K562 (cell line): ENCODE results near the gene SERPINA3.

Source experiments
- CTCF ChIP-seq, 3 experiments: IDR thresholded peaks in 2 of 3; conservative IDR thresholded peaks in 1 of 3; 2 replicates each; pipeline ENCODE4 v1.5.1; 2011 to 2012; ENCODE audit warnings: low read length in 3 of 3, mild to moderate bottlenecking in 3 of 3, control low read depth in 2 of 3, improper control_type of control experiment in 1 of 3, inconsistent platforms in 1 of 3, low read depth in 1 of 3, mixed read lengths in 1 of 3, moderate library complexity in 1 of 3; ENCODE audit not compliant: insufficient read depth in 2 of 3
- GTF2F1 ChIP-seq: IDR thresholded peaks from 2 replicates; pipeline ENCODE4 v1.6.1; 2011; ENCODE audit warnings: low read depth, low read length, improper control_type of control experiment
- HCFC1 ChIP-seq: IDR thresholded peaks from 2 replicates; pipeline ENCODE4 v1.6.1; 2012; ENCODE audit warnings: low read depth, low read length, improper control_type of control experiment
- KAT8 ChIP-seq: fragments of 450-650 bp; IDR thresholded peaks from 2 replicates; pipeline ENCODE4 v1.6.1; 2016; ENCODE audit warnings: low read depth, mild to moderate bottlenecking
- THRB ChIP-seq: fragments of 450-650 bp; formaldehyde crosslinking; conservative IDR thresholded peaks from 2 replicates; pipeline ENCODE4 v1.4.0; 2022; ENCODE audit warnings: mild to moderate bottlenecking, missing genetic modification characterization
- TF ChIP-seq, protein P1 (sequence below): sonication (generic); formaldehyde crosslinking; IDR thresholded peaks from 2 replicates; pipeline ENCODE4 v1.8.0; 2023; ENCODE audit warnings: mild to moderate bottlenecking, missing genetic modification reagents

- TF ChIP-seq KAT8 (no peak), HCFC1 (no peak), CTCF (IDR thresholded peaks at IDR 0.05 in 2 of 3, conservative IDR thresholded peaks at IDR 0.05 in 1 of 3; ENCODE audit: insufficient read depth in 2 of 3, low read depth in 1 of 3, low read length in 3 of 3) (no peak), GTF2F1 (no peak), THRB (CRISPR knock-in tag) (no peak)
- TF ChIP-seq, protein P1, sequence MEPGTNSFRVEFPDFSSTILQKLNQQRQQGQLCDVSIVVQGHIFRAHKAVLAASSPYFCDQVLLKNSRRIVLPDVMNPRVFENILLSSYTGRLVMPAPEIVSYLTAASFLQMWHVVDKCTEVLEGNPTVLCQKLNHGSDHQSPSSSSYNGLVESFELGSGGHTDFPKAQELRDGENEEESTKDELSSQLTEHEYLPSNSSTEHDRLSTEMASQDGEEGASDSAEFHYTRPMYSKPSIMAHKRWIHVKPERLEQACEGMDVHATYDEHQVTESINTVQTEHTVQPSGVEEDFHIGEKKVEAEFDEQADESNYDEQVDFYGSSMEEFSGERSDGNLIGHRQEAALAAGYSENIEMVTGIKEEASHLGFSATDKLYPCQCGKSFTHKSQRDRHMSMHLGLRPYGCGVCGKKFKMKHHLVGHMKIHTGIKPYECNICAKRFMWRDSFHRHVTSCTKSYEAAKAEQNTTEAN = no peak
Observed at GRCh38 chr14:94644102-94644535, 31.9 kb downstream of the SERPINA3 start.
